Activated CD8-positive, alpha-beta memory T cell treated with anti-CD3 and anti-CD28 coated beads for 48 hours (primary cell): ENCODE data around the gene INTS1.

Experiments used
- DNase-seq, 3 experiments: peaks; one replicate each; pipeline ENCODE4 v3.0.0-alpha.2; 2020; ENCODE audit warnings: low read depth in 2 of 3, low spot score in 2 of 3

Gene INTS1

GRCh38 chr7:1503816-1504775 lies at the start of gene INTS1:
Gene INTS1, minus strand, starts transcription at chr7:1504389. Its CDS starts 429 bp downstream, at chr7:1503960.
- DNase-seq: peak; percentile 73 to 79 (median 75)

- DNase-seq: no peak
These were observed 49.5 kb upstream of the INTS1 start for GRCh38 chr7:1553512-1554210.

- DNase-seq: no peak
These were observed 48.0 kb upstream of the INTS1 start for GRCh38 chr7:1552200-1552599.

GRCh38 chr7:1550846-1551155 lies 46.6 kb upstream of the INTS1 start:
- DNase-seq: no peak

- DNase-seq: no peak
These were observed 46.0 kb upstream of the INTS1 start for GRCh38 chr7:1550005-1550845.

- no peak for DNase-seq
These were observed 45.3 kb upstream of the INTS1 start for GRCh38 chr7:1549357-1550004.

- DNase-seq: no peak
These were observed 44.8 kb upstream of the INTS1 start for GRCh38 chr7:1548944-1549343.

- DNase-seq: no peak
These were observed 44.2 kb upstream of the INTS1 start for GRCh38 chr7:1548438-1548831.

- no peak for DNase-seq
These were observed 43.7 kb upstream of the INTS1 start for GRCh38 chr7:1547777-1548437.

- DNase-seq: no peak
These were observed 43.0 kb upstream of the INTS1 start for GRCh38 chr7:1546909-1547776.

- no peak for DNase-seq
These were observed 42.2 kb upstream of the INTS1 start for GRCh38 chr7:1546274-1546908.

- no peak for DNase-seq
These were observed 41.4 kb upstream of the INTS1 start for GRCh38 chr7:1545417-1546246.

- no peak for DNase-seq
These were observed 40.8 kb upstream of the INTS1 start for GRCh38 chr7:1544896-1545416.

GRCh38 chr7:1544178-1544895 lies 40.1 kb upstream of the INTS1 start:
- no peak for DNase-seq

GRCh38 chr7:1543826-1544177 lies 39.6 kb upstream of the INTS1 start:
- no peak for DNase-seq

GRCh38 chr7:1542841-1543747 lies 38.9 kb upstream of the INTS1 start:
- no peak for DNase-seq
